Measurements from ENCODE around the gene TMPRSS11F.

DNA sequence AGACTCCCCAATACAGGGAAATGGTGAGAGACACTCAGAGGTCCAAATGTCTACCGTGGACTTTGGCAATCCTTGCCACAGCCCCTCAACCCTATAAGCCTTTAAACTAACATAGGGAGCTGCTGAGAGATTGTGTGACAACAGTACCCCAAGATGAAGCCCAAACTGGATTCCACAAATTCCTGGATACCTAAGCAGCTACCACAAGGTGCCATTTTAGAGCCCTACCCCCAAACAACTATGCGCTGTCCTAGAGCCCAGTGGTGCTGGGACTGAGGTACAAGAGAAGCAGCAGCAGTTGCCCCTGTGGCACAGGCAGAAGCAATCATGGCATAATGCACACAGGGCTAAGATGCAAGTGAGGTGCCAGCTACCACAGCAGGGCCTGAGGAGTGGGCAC is 2.7 kb upstream of the TMPRSS11F start:
- TF ChIP-seq, protein P1, sequence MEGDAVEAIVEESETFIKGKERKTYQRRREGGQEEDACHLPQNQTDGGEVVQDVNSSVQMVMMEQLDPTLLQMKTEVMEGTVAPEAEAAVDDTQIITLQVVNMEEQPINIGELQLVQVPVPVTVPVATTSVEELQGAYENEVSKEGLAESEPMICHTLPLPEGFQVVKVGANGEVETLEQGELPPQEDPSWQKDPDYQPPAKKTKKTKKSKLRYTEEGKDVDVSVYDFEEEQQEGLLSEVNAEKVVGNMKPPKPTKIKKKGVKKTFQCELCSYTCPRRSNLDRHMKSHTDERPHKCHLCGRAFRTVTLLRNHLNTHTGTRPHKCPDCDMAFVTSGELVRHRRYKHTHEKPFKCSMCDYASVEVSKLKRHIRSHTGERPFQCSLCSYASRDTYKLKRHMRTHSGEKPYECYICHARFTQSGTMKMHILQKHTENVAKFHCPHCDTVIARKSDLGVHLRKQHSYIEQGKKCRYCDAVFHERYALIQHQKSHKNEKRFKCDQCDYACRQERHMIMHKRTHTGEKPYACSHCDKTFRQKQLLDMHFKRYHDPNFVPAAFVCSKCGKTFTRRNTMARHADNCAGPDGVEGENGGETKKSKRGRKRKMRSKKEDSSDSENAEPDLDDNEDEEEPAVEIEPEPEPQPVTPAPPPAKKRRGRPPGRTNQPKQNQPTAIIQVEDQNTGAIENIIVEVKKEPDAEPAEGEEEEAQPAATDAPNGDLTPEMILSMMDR (IDR thresholded peaks at IDR 0.05) = no peak
- TF ChIP-seq POLR2A (IDR thresholded peaks at IDR 0.05) = no peak
- TF ChIP-seq EP300 (IDR thresholded peaks at IDR 0.05) = no peak

Measured in ovary (tissue), 3 donors.